Neural progenitor cell (in vitro differentiated cells): ENCODE results near the gene SOAT1. TPM values are rescaled to one million over a fixed set of nuclear protein-coding genes. Genes with fewer than 3 reads are reported as not detected.

ENCODE experiments used
- DNase-seq: peaks from one replicate; pipeline ENCODE4 v3.0.0-alpha.2; 2016; ENCODE audit warnings: low spot score
- H2AFZ ChIP-seq: fragments of 200-600 bp; sonication (generic); replicated peaks from 2 replicates; pipeline ENCODE4 v1.6.1; 2016; ENCODE audit warnings: antibody characterized with exemption
- H3F3A ChIP-seq: fragments of 200-600 bp; sonication (generic); 2 replicates; pipeline ENCODE4 v1.6.1; 2016; ENCODE audit warnings: antibody characterized with exemption, low read depth
- H3K27ac ChIP-seq: fragments of 200-600 bp; sonication (generic); 2 replicates; pipeline ENCODE4 v1.5.1; 2016; ENCODE audit warnings: mild to moderate bottlenecking
- H3K27me3 ChIP-seq: fragments of 200-600 bp; sonication (generic); 2 replicates; pipeline ENCODE4 v1.6.1; 2016; ENCODE audit warnings: mild to moderate bottlenecking, moderate library complexity
- H3K36me3 ChIP-seq: fragments of 200-600 bp; sonication (generic); 2 replicates; pipeline ENCODE4 v1.5.1; 2016
- H3K4me1 ChIP-seq: fragments of 200-600 bp; sonication (generic); 2 replicates; pipeline ENCODE4 v1.6.1; 2016; ENCODE audit warnings: mixed run types
- H3K4me2 ChIP-seq: fragments of 200-600 bp; sonication (generic); 2 replicates; pipeline ENCODE4 v1.6.1; 2016
- H3K4me3 ChIP-seq: fragments of 200-600 bp; sonication (generic); 2 replicates; pipeline ENCODE4 v1.5.1; 2016
- H3K79me2 ChIP-seq: fragments of 200-600 bp; sonication (generic); 2 replicates; pipeline ENCODE4 v1.6.1; 2016; ENCODE audit warnings: low read depth
- H3K9ac ChIP-seq: fragments of 200-600 bp; sonication (generic); 2 replicates; pipeline ENCODE4 v1.6.1; 2016
- H3K9me3 ChIP-seq: fragments of 200-600 bp; sonication (generic); 2 replicates; pipeline ENCODE4 v1.5.1; 2016; ENCODE audit warnings: low read depth
- H4K20me1 ChIP-seq: fragments of 200-600 bp; sonication (generic); 2 replicates; pipeline ENCODE4 v1.6.1; 2016; ENCODE audit warnings: low read depth
- H3K27ac Mint-ChIP-seq: 3 replicates; pipeline ENCODE4 v1.8.0; 2021; ENCODE audit warnings: mixed read lengths
- H3K27me3 Mint-ChIP-seq: 2 replicates; pipeline ENCODE4 v1.8.0; 2022; ENCODE audit warnings: low read depth, mild to moderate bottlenecking, inconsistent platforms, moderate library complexity, mixed read lengths; ENCODE audit not compliant: insufficient read depth
- H3K36me3 Mint-ChIP-seq: 3 replicates; pipeline ENCODE4 v1.8.0; 2021; ENCODE audit warnings: mixed read lengths
- H3K4me1 Mint-ChIP-seq: 3 replicates; pipeline ENCODE4 v1.8.0; 2021; ENCODE audit warnings: mixed read lengths
- H3K4me3 Mint-ChIP-seq: 3 replicates; pipeline ENCODE4 v1.8.0; 2021; ENCODE audit warnings: mild to moderate bottlenecking, moderate library complexity, mixed read lengths
- H3K9me3 Mint-ChIP-seq: 3 replicates; pipeline ENCODE4 v1.8.0; 2020; ENCODE audit warnings: mixed read lengths
- EZH2 ChIP-seq: fragments of 200-600 bp; sonication (generic); IDR thresholded peaks from 2 replicates; pipeline ENCODE4 v1.6.1; 2017; ENCODE audit warnings: antibody characterized with exemption, mild to moderate bottlenecking, moderate library complexity
- EZH2phosphoT487 ChIP-seq: fragments of 200-600 bp; sonication (generic); IDR thresholded peaks from 2 replicates; pipeline ENCODE4 v1.6.1; 2017; ENCODE audit warnings: antibody characterized with exemption
- total RNA-seq: library from RNA; depleted of rRNA; stranded (reverse); fragments of >200 nt; gene quantifications from 2 replicates; pipeline ENCODE4 v1.2.3, GENCODE V29; 2015; ENCODE audit warnings: low replicate concordance
- TF ChIP-seq, protein P1 (sequence below): fragments of 200-600 bp; sonication (generic); IDR thresholded peaks from 2 replicates; pipeline ENCODE4 v1.5.1; 2017; ENCODE audit warnings: antibody characterized with exemption, mild to moderate bottlenecking

SOAT1 gene
- total RNA-seq, 1 donor from 2014 or later = 15.3 TPM

GRCh38 chr1:179369751-179370341 is 76.2 kb downstream of the SOAT1 start:
- no peaks in the 10 kb centered on the region for H4K20me1 ChIP-seq
- no peaks in the 10 kb centered on the region for H3K79me2 ChIP-seq
- TF ChIP-seq, protein P1, sequence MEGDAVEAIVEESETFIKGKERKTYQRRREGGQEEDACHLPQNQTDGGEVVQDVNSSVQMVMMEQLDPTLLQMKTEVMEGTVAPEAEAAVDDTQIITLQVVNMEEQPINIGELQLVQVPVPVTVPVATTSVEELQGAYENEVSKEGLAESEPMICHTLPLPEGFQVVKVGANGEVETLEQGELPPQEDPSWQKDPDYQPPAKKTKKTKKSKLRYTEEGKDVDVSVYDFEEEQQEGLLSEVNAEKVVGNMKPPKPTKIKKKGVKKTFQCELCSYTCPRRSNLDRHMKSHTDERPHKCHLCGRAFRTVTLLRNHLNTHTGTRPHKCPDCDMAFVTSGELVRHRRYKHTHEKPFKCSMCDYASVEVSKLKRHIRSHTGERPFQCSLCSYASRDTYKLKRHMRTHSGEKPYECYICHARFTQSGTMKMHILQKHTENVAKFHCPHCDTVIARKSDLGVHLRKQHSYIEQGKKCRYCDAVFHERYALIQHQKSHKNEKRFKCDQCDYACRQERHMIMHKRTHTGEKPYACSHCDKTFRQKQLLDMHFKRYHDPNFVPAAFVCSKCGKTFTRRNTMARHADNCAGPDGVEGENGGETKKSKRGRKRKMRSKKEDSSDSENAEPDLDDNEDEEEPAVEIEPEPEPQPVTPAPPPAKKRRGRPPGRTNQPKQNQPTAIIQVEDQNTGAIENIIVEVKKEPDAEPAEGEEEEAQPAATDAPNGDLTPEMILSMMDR = peak; percentile 79
- no peak for TF ChIP-seq EZH2phosphoT487
- peak; percentile 75 for DNase-seq
- Mint-ChIP-seq H3K27ac (no peak overlapping the region), H3K36me3 (no peaks in the 10 kb centered on the region), H3K27me3 (peaks cover 7% of the 10 kb centered on the region), H3K9me3 (no peaks in the 10 kb centered on the region), H3K4me1 (peaks cover 7% of the 10 kb centered on the region), H3K4me3 (no peak overlapping the region)
- no peaks in the 10 kb centered on the region for H3K36me3 ChIP-seq
- H3K27me3 ChIP-seq = no peaks in the 10 kb centered on the region
- no peaks in the 10 kb centered on the region for H3K4me1 ChIP-seq
- H2AFZ ChIP-seq = no peak overlapping the region
- no peak overlapping the region for H3K9ac ChIP-seq
- H3K27ac ChIP-seq = no peak overlapping the region
- H3K4me3 ChIP-seq = no peak overlapping the region
- peaks cover 3% of the 10 kb centered on the region for H3F3A ChIP-seq
- H3K9me3 ChIP-seq = no peaks in the 10 kb centered on the region
- H3K4me2 ChIP-seq = no peak overlapping the region

DNA sequence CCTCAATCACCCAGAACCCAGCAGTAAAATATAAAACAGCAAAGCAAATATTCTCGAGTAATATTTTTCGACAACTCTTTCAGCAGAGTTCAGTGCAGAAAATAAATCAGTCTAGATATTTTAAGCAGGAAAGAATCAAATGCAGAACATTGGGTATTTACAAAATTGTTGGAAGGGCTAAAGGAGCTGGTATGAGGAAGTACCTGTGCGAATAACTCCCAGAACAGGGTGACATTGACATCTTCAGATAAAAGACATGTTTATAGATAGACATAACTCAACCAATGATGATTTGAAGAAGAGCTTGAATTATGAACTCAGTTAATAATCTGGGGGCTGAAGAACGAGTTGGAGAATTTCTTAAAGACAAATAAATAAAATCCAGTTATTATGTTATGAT is 78.6 kb downstream of the SOAT1 start:
- H3K4me3 ChIP-seq = no peak overlapping the region
- no peak for DNase-seq
- no peaks in the 10 kb centered on the region for H3K9me3 ChIP-seq
- no peak overlapping the region for H2AFZ ChIP-seq
- Mint-ChIP-seq H3K27ac (no peak overlapping the region), H3K4me3 (no peak overlapping the region), H3K4me1 (no peaks in the 10 kb centered on the region), H3K27me3 (peaks cover 2% of the 10 kb centered on the region), H3K36me3 (no peaks in the 10 kb centered on the region), H3K9me3 (no peaks in the 10 kb centered on the region)
- no peaks in the 10 kb centered on the region for H4K20me1 ChIP-seq
- H3K4me1 ChIP-seq = no peaks in the 10 kb centered on the region
- H3K36me3 ChIP-seq = no peaks in the 10 kb centered on the region
- no peak overlapping the region for H3K27ac ChIP-seq
- no peaks in the 10 kb centered on the region for H3F3A ChIP-seq
- H3K79me2 ChIP-seq = no peaks in the 10 kb centered on the region
- H3K27me3 ChIP-seq = no peaks in the 10 kb centered on the region
- no peak overlapping the region for H3K4me2 ChIP-seq
- TF ChIP-seq, protein P1 = no peak
- TF ChIP-seq EZH2 (no peak), EZH2phosphoT487 (no peak)
- no peak overlapping the region for H3K9ac ChIP-seq

DNA sequence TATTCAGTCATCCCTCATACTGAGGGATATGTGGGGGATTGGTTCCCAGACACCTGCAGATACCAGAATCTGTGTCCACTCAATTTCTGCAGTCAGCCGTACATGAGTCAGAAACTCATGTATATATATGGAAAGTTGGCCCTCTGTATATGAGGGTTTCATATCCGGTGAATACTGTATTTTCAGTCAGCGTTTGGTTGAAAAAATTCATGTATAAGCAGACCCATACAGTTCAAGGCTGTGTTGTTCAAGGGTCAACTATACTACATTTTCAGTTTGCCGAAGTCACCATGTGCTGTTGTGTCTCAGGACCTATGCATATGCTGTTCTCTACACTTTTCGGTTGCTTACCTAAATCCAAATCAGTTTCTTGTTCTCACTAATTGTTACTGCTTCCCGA is 82.6 kb downstream of the SOAT1 start:
- Mint-ChIP-seq H3K9me3 (no peaks in the 10 kb centered on the region), H3K27me3 (peaks cover 2% of the 10 kb centered on the region), H3K4me1 (no peaks in the 10 kb centered on the region), H3K4me3 (no peak overlapping the region), H3K36me3 (no peaks in the 10 kb centered on the region), H3K27ac (no peak overlapping the region)
- H2AFZ ChIP-seq = no peak overlapping the region
- no peaks in the 10 kb centered on the region for H3F3A ChIP-seq
- H3K79me2 ChIP-seq = no peaks in the 10 kb centered on the region
- H3K36me3 ChIP-seq = no peaks in the 10 kb centered on the region
- no peak overlapping the region for H3K4me2 ChIP-seq
- no peak overlapping the region for H3K9ac ChIP-seq
- TF ChIP-seq, protein P1 = no peak
- TF ChIP-seq EZH2phosphoT487 (no peak), EZH2 (no peak)
- DNase-seq = no peak
- H3K27ac ChIP-seq = no peak overlapping the region
- no peaks in the 10 kb centered on the region for H4K20me1 ChIP-seq
- no peaks in the 10 kb centered on the region for H3K4me1 ChIP-seq
- no peaks in the 10 kb centered on the region for H3K27me3 ChIP-seq
- no peak overlapping the region for H3K4me3 ChIP-seq
- no peaks in the 10 kb centered on the region for H3K9me3 ChIP-seq
